CD4-positive, alpha-beta T cell treated with Interleukin-2 at 100 ng/mL for 4 hours (primary cell): ENCODE data around the gene NDST1.

ENCODE experiments used
- DNase-seq: peaks from one replicate; pipeline ENCODE4 v3.0.0-alpha.2; 2020; ENCODE audit warnings: low spot score

Gene NDST1

DNA sequence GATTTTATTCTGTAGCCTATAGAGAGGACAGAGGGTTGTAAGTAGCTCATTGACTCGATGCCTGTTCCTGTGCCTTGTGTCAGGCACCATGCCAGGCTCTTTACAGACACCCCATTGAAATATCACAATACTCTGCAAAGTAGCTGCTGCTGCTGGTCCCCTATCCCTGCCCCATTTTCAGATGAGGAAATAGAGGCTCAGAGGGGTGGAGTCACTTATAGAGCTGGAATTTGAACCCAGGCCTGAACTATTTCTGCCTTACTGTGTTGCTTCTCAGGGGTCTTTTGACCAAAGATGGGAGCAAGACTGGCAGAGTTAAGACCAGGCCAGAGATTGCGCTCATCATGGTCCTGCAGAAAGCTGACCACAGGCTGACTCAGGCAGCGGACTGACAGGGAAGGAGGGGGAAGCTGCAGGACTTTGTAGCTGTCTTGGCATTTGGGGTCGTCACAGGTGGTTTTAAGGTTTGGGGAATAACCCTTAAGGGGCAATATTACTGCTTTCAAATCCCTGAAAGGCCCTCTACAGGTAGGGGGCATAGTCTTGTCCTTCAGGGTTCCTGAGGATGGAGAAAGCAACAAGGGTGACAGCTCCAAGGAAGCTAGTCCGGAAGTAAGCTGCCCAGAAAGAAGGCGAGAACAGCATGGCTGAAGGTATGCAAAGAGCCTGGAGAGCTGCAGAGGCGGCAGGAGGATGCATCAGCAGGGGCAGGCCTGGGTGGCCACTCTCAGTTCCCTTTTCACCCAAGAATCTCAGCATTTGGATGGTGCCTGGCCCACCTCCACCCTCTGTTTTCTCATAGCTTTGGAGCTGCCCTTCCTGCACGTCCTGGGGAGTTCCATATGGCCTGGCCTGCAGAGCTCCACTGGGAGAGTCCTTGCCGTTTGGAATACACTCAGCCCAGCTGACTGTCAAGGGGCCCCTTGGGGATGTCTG, 18.3 kb upstream of the NDST1 start:
- DNase-seq: no peak

- no peak for DNase-seq
Measured at GRCh38 chr5:150490296-150490669, 17.6 kb upstream of the NDST1 start.

- DNase-seq: no peak
Measured at GRCh38 chr5:150490754-150491153, 17.2 kb upstream of the NDST1 start.

- DNase-seq: no peak
Measured at GRCh38 chr5:150491876-150492275, 16.1 kb upstream of the NDST1 start.

GRCh38 chr5:150492621-150493020, 15.3 kb upstream of the NDST1 start:
- no peak for DNase-seq

DNA sequence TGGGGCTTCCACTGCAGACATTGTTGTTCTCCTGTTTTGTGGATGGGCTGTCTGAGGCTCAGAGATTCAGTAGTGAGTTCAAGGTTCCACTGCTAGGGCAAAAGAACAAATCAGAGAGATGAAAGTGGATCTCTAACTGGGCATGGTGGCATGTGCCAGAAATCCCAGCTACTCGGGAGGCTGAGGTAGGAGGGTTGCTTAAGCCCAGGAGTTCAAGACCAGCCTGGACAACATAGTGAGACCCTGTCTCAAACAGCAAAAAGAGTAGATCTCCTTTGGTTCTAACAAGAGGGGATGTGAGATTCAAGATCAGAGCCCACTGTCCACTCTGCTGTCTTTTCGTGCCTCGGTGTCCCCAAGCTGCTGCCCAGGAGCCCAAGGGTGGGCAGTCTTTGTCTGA, 11.8 kb upstream of the NDST1 start:
- DNase-seq: no peak

DNA sequence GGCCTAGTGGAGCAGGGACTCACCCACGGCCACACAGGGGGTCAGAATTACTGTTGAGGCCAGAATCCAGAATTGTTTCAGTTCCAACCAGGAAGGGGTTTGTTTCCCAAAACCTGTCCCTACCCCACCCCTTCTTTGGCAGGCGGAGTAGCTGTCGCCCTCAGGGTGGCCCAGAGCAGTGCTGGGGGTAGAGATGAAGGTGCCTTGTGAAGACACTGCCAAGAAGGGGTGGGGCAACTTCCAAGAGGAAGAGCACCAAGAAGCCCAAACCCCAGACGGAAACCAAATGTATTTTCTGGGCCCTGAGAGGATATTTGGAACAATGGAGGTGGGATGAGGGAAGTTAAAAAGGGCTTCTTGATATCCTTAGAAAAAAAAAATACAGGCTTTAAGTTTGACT, 11.4 kb upstream of the NDST1 start:
- DNase-seq: no peak

- no peak for DNase-seq
Measured at GRCh38 chr5:150497274-150497988, 10.5 kb upstream of the NDST1 start.

DNA sequence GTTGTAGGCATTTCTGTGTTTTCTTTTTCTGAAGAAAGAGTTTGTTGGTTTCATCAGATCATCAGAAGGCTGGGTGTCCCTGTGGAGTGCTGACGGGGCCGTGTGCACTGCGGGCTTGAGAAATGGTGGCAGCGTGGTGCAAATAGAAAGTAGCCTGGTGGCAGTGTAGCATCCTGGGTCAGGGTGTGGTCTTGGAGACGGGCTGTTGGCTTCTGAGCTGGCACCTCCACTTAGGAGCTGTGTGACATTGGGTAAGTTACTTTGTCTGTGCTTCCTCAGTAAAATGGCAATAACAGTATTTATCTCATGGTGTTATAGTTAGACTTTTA, 10.0 kb upstream of the NDST1 start:
- no peak for DNase-seq

GRCh38 chr5:150498501-150498900, 9.4 kb upstream of the NDST1 start:
- no peak for DNase-seq

- no peak for DNase-seq
Measured at GRCh38 chr5:150498971-150499370, 9.0 kb upstream of the NDST1 start.

GRCh38 chr5:150499437-150499956, 8.4 kb upstream of the NDST1 start:
- no peak for DNase-seq

- no peak for DNase-seq
Measured at GRCh38 chr5:150500328-150500841, 7.5 kb upstream of the NDST1 start.

- no peak for DNase-seq
Measured at GRCh38 chr5:150500905-150501304, 7.0 kb upstream of the NDST1 start.

DNA sequence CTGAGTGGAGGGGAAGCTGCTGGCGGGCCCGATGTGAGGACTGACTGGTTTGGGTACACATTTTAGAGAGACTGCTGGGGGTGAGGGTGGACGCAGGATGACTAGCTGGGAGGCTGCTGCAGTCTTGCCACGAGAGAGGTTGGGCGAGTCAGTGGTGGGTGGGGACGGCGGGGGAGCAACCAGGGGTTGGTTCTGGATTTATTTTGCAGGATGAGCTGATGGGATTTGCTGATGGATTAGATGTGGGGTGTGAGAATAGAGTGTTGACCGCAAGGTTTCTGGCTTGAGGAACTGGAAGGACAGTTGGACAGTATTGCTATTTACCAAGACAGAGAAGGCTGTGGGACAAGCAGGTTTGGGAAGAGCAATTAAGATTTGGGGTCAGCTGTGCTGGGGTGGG, 5.8 kb upstream of the NDST1 start:
- no peak for DNase-seq

DNA sequence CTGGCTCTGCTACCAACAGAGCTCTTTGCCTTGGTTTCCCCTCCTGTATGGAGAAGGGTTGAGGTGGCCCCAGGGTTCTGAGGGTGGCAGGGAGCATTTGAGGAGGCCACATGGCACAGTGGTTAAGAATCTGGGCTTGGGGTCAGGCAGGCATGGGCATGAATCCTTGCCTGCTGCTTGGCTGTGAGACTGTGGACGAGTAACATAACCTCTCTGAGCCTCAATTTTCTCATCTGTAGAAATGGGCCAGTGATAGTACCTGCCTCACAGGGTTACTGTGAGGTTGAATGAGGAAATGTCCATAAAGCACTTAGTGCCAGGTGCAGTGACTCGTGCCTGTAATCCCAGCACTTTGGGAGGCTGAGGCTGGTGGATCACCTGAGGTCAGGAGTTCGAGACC, 5.1 kb upstream of the NDST1 start:
- no peak for DNase-seq

GRCh38 chr5:150503386-150503785, 4.5 kb upstream of the NDST1 start:
- no peak for DNase-seq

DNA sequence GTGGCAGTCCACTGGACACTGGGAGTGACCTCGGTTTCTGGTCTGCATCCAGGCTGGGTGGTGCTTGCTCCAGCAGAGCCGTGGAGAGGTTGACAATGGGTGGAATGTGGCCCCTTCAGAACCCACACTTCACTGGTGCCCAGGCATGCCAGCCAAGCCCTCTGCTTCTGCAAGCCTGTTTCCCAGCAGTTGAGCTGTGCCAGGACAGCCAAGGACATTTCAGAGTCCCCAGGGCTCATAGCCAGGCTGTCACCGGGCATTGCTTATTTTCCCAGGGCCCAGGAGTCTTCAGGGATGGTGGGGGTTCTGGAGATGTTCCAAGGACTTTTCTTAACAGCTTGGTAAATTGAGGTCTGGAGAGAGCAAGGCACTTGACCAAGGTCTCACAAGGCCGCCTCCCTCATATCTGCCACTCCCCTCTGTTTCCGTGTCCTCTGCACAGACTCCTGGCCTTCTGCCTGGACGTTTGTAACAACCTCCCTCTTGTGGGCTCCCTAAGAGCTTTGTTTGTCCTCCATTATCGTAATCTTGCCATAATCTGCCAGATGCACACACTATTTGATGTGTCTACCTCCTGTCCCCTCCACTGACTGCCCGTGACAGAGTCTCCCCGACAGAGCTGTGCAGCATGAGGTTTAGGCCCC, 3.8 kb upstream of the NDST1 start:
- no peak for DNase-seq

DNA sequence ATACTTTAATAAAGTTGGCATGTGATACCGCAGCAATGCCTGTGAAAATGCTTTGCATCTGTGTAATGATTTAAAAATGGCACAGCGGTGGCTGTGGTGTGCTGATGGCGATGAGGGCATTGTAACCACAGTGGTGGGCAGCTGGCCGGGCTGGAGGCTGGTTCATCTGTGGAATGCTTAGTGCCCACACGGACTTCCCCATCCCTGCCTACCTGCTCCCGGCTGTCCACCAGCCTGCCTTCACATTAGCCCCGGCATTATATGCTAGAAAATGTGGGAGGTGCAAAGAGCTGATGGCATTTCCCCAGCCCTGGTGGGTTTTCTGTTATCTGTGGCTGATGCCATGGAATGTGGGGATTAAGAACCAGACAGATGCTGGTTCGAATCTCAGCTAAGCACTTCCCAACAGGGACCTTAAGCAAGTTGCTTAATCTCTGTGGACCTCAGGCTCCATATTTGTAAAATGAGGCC, 2.9 kb upstream of the NDST1 start:
- DNase-seq: no peak

GRCh38 chr5:150505816-150506215, 2.1 kb upstream of the NDST1 start:
- DNase-seq: no peak

DNA sequence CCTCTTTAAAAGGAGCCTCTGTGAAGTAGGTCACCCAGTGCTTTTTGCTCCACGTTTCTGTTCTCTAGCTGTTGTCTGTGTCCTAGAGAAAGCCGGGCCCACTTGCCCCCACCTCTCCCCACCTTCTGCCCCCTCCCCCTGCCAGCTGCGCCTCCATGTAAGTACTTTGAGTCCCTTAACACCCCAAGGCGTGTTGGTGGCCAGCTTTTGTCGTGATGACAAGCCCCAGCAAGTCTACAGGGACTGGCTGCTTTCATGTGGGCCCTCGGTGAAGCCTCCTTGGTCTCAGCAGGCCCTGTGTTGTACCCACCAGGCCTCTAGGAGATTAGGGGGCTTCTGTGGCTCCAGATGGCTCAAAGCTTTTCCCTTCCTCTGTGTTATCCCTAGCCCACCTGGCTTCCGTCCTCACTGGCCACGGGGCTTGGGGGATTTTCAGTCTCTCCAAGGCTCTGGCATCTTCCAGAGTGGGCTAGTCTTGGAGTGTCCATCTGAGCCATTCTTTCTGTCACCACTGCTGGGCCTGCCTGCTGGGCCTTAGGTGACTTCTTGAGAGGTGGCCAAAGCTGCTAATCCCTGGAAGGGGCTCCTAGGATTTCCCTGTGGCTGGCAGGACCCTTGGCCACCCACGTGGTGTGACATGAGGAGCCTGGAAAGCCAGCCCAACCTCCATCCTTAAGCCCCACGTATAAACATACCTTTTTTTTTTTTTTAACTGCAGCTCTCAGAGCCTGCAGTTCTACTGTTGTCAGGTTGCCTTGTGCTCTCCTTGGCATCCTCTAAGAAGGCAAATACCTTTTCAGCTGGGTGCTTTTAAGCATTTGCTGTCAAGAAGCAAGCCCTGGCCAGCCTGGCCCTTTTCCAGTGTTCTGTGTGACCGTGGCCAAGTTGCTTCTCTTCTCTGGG, 1.1 kb upstream of the NDST1 start:
- no peak for DNase-seq

GRCh38 chr5:150508277-150508640, 328 bp downstream of the NDST1 start:
- no peak for DNase-seq
